H1 (cell line): ENCODE measurements around the gene DNAI2. TPM values are rescaled to one million over a fixed set of nuclear protein-coding genes. Genes with fewer than 3 reads are reported as not detected.

Source experiments
- CTCF ChIA-PET: fragments of 300-600 bp; sonication (Branson Sonifier 250); formaldehyde crosslinking; loops from one replicate; lab custom pipeline; 2021; ENCODE audit not compliant: partially characterized antibody; lab: Charles Lee
- POLR2A ChIA-PET: fragments of 300-600 bp; sonication (Branson Sonifier 250); formaldehyde crosslinking; loops from one replicate; lab custom pipeline; 2021; ENCODE audit warnings: inconsistent platforms; ENCODE audit not compliant: partially characterized antibody; lab: Charles Lee
- DNase-seq, 2 experiments: peaks; one replicate each; pipeline versions ENCODE4 v3.0.0 to v3.0.0-alpha.2; 2010 to 2022; ENCODE audit warnings: low spot score in 2 of 2, low read depth in 1 of 2, mixed read lengths in 1 of 2
- FAIRE-seq: peaks from 2 replicates; lab custom pipeline; 2011; peaks lifted over from hg19 to GRCh38; lab: Jason Lieb, UNC
- H2AFZ ChIP-seq: 2 replicates; pipeline ENCODE4 v1.8.1; 2012; ENCODE audit warnings: low read length, inconsistent platforms
- H2AK5ac ChIP-seq: 2 replicates; pipeline ENCODE4 v1.6.1; 2013; ENCODE audit warnings: low read depth, low read length
- H2BK120ac ChIP-seq: replicated peaks from 2 replicates; pipeline ENCODE3; 2013; ENCODE audit warnings: low read depth, low read length, inconsistent platforms
- H2BK12ac ChIP-seq: 2 replicates; pipeline ENCODE4 v1.6.1; 2013; ENCODE audit warnings: low read depth, low read length
- H2BK15ac ChIP-seq: 2 replicates; pipeline ENCODE4 v1.6.1; 2013; ENCODE audit warnings: low read length
- H2BK20ac ChIP-seq: 2 replicates; pipeline ENCODE4 v1.6.1; 2013; ENCODE audit warnings: low read length
- H2BK5ac ChIP-seq: 2 replicates; pipeline ENCODE4 v1.6.1; 2013; ENCODE audit warnings: low read depth, low read length
- H3K14ac ChIP-seq: 2 replicates; pipeline ENCODE4 v1.6.1; 2013; ENCODE audit warnings: inconsistent platforms; ENCODE audit not compliant: insufficient read length
- H3K18ac ChIP-seq: 2 replicates; pipeline ENCODE4 v1.6.1; 2013; ENCODE audit warnings: low read length; ENCODE audit errors: extremely low read depth
- H3K23ac ChIP-seq: 2 replicates; pipeline ENCODE4 v1.6.1; 2013; ENCODE audit warnings: inconsistent platforms; ENCODE audit not compliant: insufficient read length
- H3K23me2 ChIP-seq: 2 replicates; pipeline ENCODE4 v1.6.1; 2013; ENCODE audit warnings: low read depth, low read length
- H3K27ac ChIP-seq: 2 replicates; pipeline ENCODE4 v1.6.1; 2011; ENCODE audit warnings: low read depth, low read length, inconsistent platforms
- H3K27me3 ChIP-seq, 4 experiments: replicated peaks in 1 of 4; 1 replicate in 1 of 4; 2 replicates in 3 of 4; pipeline versions ENCODE4 v1.6.1 to v1.8.1; 2011 to 2013; ENCODE audit warnings: low read length in 3 of 4, mild to moderate bottlenecking in 3 of 4, inconsistent platforms in 2 of 4, mixed read lengths in 2 of 4, moderate library complexity in 1 of 4; ENCODE audit not compliant: control insufficient read depth in 3 of 4, insufficient read depth in 3 of 4; ENCODE audit errors: extremely low read depth in 1 of 4
- H3K36me3 ChIP-seq, 4 experiments: 2 replicates each; pipeline versions ENCODE4 v1.6.1 to v1.8.1; 2011 to 2013; ENCODE audit warnings: mild to moderate bottlenecking in 4 of 4, low read length in 3 of 4, moderate library complexity in 2 of 4, control low read depth in 1 of 4, inconsistent platforms in 1 of 4; ENCODE audit not compliant: insufficient read depth in 4 of 4, control insufficient read depth in 2 of 4
- H3K4ac ChIP-seq: replicated peaks from 2 replicates; pipeline ENCODE3; 2013; ENCODE audit warnings: low read length, low read depth, mixed read lengths, inconsistent platforms; ENCODE audit not compliant: insufficient read length
- H3K4me1 ChIP-seq, 4 experiments: replicated peaks in 1 of 4; 1 replicate in 1 of 4; 2 replicates in 3 of 4; pipeline versions ENCODE4 v1.6.1 to v1.8.1; 2011 to 2013; ENCODE audit warnings: low read length in 3 of 4, inconsistent platforms in 2 of 4, mixed read lengths in 1 of 4; ENCODE audit not compliant: insufficient read depth in 4 of 4, control insufficient read depth in 3 of 4
- H3K4me2 ChIP-seq, 2 experiments: 2 replicates each; pipeline versions ENCODE4 v1.6.1 to v1.8.1; 2011 to 2013; ENCODE audit warnings: low read depth in 2 of 2, low read length in 2 of 2, control low read depth in 1 of 2, inconsistent platforms in 1 of 2, mild to moderate bottlenecking in 1 of 2; ENCODE audit not compliant: insufficient read depth in 1 of 2
- H3K4me3 ChIP-seq, 4 experiments: fragments of 200-600, 300-600 bp in 1 of 4; sonication (generic), shearing (Covaris generic), sonication (Bioruptor Twin) in 1 of 4; 2 replicates each; pipeline versions ENCODE4 v1.5.1 to v1.8.1; 2011 to 2016; ENCODE audit warnings: low read length in 4 of 4, low read depth in 3 of 4, control low read depth in 2 of 4, inconsistent platforms in 2 of 4, mild to moderate bottlenecking in 2 of 4, mixed read lengths in 1 of 4, moderate library complexity in 1 of 4; ENCODE audit not compliant: insufficient read depth in 2 of 4; ENCODE audit errors: extremely low read depth in 1 of 4
- H3K56ac ChIP-seq: replicated peaks from 2 replicates; pipeline ENCODE3; 2013; ENCODE audit warnings: low read depth, mild to moderate bottlenecking, mixed read lengths, low read length, inconsistent platforms; ENCODE audit not compliant: insufficient read length
- H3K79me1 ChIP-seq: 2 replicates; pipeline ENCODE4 v1.6.1; 2013; ENCODE audit warnings: low read depth, low read length, control low read depth
- H3K79me2 ChIP-seq, 2 experiments: 2 replicates each; pipeline versions ENCODE4 v1.6.1 to v1.8.1; 2012 to 2013; ENCODE audit warnings: low read length in 2 of 2, mild to moderate bottlenecking in 2 of 2, inconsistent platforms in 1 of 2; ENCODE audit not compliant: insufficient read depth in 2 of 2, control insufficient read depth in 1 of 2
- H3K9ac ChIP-seq, 4 experiments: replicated peaks in 1 of 4; 1 replicate in 1 of 4; 2 replicates in 3 of 4; pipeline versions ENCODE4 v1.6.1 to v1.8.1; 2011 to 2013; ENCODE audit warnings: low read depth in 3 of 4, low read length in 3 of 4, control low read depth in 2 of 4, mild to moderate bottlenecking in 2 of 4, moderate library complexity in 2 of 4, inconsistent platforms in 1 of 4; ENCODE audit errors: extremely low read depth in 1 of 4
- H3K9me3 ChIP-seq, 2 experiments: 2 replicates each; pipeline versions ENCODE4 v1.6.1 to v1.8.1; 2012 to 2013; ENCODE audit warnings: mild to moderate bottlenecking in 2 of 2, moderate library complexity in 2 of 2, control low read depth in 1 of 2, inconsistent platforms in 1 of 2, low read depth in 1 of 2, low read length in 1 of 2, mixed read lengths in 1 of 2; ENCODE audit not compliant: insufficient read depth in 2 of 2
- H4K20me1 ChIP-seq, 2 experiments: replicated peaks in 1 of 2; 2 replicates each; pipeline versions ENCODE3 to v1.8.1; 2011 to 2013; ENCODE audit warnings: inconsistent platforms in 2 of 2, low read length in 2 of 2, mild to moderate bottlenecking in 1 of 2; ENCODE audit not compliant: insufficient read depth in 2 of 2, control insufficient read depth in 1 of 2
- H4K5ac ChIP-seq: 2 replicates; pipeline ENCODE4 v1.6.1; 2013; ENCODE audit warnings: low read length, low read depth, mixed read lengths, inconsistent platforms; ENCODE audit not compliant: insufficient read length
- H4K8ac ChIP-seq: 2 replicates; pipeline ENCODE4 v1.8.0; 2013; ENCODE audit warnings: mild to moderate bottlenecking, moderate library complexity, low read length, inconsistent platforms; ENCODE audit not compliant: insufficient read depth; ENCODE audit errors: extremely low read depth
- H4K91ac ChIP-seq: replicated peaks from 2 replicates; pipeline ENCODE3; 2013; ENCODE audit warnings: low read length, mixed read lengths, inconsistent platforms; ENCODE audit not compliant: insufficient read length
- CREB1 ChIP-seq: IDR thresholded peaks from 2 replicates; pipeline ENCODE4 v1.6.1; 2012; ENCODE audit warnings: inconsistent platforms
- GTF2F1 ChIP-seq: IDR thresholded peaks from 2 replicates; pipeline ENCODE4 v1.6.1; 2012; ENCODE audit warnings: low read depth, low read length, improper control_type of control experiment, borderline replicate concordance
- POLR2A ChIP-seq, 2 experiments: IDR thresholded peaks; 1 replicate in 1 of 2; 2 replicates in 1 of 2; pipeline ENCODE4 v1.6.1; 2011; ENCODE audit warnings: low read depth in 2 of 2, low read length in 2 of 2, mild to moderate bottlenecking in 2 of 2; ENCODE audit errors: control extremely low read depth in 1 of 2
- TBP ChIP-seq: IDR thresholded peaks from 2 replicates; pipeline ENCODE4 v1.6.1; 2011; ENCODE audit warnings: low read depth, low read length, improper control_type of control experiment
- WGBS, 2 experiments: shearing (Covaris generic) in 1 of 2; methylation state at CpG; one replicate each; pipeline versions ENCODE4 v1.1.6 to v1.1.7; 2013 to 2015; ENCODE audit warnings: low lambda C conversion rate in 2 of 2, mixed read lengths in 2 of 2, inconsistent platforms in 1 of 2, low coverage in 1 of 2, missing lambda C conversion rate in 1 of 2; ENCODE audit not compliant: insufficient replicate concordance in 2 of 2, insufficient coverage in 1 of 2, insufficient read length in 1 of 2; ENCODE audit errors: extremely low coverage in 1 of 2, missing lambda C conversion rate in 1 of 2; 5-methylcytosine and 5-hydroxymethylcytosine counted together
- polyA plus RNA-seq, 7 experiments: library from polyadenylated mRNA; depleted of rRNA in 3 of 7; stranded (reverse) in 5 of 7; unstranded in 2 of 7; fragments of >200 nt in 5 of 7; fragments of 200-250 nt in 2 of 7; gene quantifications; 1 replicate in 5 of 7; 2 replicates in 1 of 7; 4 replicates in 1 of 7; pipeline versions ENCODE4 v1.2.1 to v1.2.3, GENCODE V29; 2011 to 2013; ENCODE audit warnings: missing spikeins in 2 of 7, mixed read lengths in 2 of 7
- total RNA-seq: library from RNA; stranded (reverse); fragmentation: NEBNext Ultra II Directional; extraction: Animal tissue kit (Norgen Biotek cat#: 25700); gene quantifications from 2 replicates; pipeline ENCODE4 v1.2.1, GENCODE V29; 2021

Gene DNAI2
- total and polyA plus RNA-seq, 2 of the 8 experiments (the other 6 are each of a cell fraction or from before 2014, with no cell fraction given), result 0.08 to 0.15 TPM

DNA sequence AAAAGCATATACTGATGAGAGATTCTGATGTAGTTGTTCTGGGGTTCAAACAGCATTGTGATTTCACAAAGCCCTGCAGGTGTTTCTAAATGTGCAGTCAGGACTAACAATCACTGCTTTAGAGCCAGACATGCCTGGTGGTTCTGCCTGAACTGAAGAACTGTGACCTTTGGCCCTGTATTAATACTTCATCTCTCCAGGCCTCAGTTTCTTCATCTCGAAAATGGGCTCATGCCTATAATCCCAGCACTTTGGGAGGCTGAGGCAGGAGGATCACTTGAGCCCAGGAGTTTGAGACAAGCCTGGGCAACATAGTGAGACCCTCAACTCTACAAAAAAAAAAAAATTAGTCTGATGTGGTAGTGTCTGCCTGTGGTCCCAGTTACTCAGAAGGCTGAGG lies 3.9 kb downstream of the DNAI2 start:
- Histone ChIP-seq H2AK5ac (no peak overlapping the region), H3K27ac (no peak overlapping the region), H2BK5ac (no peak overlapping the region), H2AFZ (no peak overlapping the region), H3K18ac (no peak overlapping the region), H3K4ac (no peak overlapping the region), H3K56ac (no peak overlapping the region), H3K9me3 (no peaks in the 10 kb centered on the region), H3K23ac (no peak overlapping the region), H2BK12ac (no peak overlapping the region), H4K20me1 (no peaks in the 10 kb centered on the region), H3K4me3 (no peak overlapping the region), H3K27me3 (peaks cover 0 to 17% (median 15%) of the 10 kb centered on the region in 4 experiments; a peak in 6 of 7 replicates), H4K5ac (no peak overlapping the region), H3K79me2 (no peaks in the 10 kb centered on the region), H2BK120ac (no peak overlapping the region), H2BK20ac (no peak overlapping the region), H4K91ac (no peak overlapping the region), H3K14ac (no peak overlapping the region), H3K4me1 (peaks cover 0 to 4% (median 3%) of the 10 kb centered on the region in 4 experiments; a peak in 6 of 7 replicates), H2BK15ac (no peak overlapping the region), H3K79me1 (no peaks in the 10 kb centered on the region), H3K23me2 (peaks cover 3% of the 10 kb centered on the region; the same call in 1 of the 2 replicates), H4K8ac (no peak overlapping the region), H3K9ac (no peak overlapping the region), H3K4me2 (no peak overlapping the region), H3K36me3 (no peaks in the 10 kb centered on the region)
- FAIRE-seq (no peak), DNase-seq (no peak)
- 69% methylated on average over 1 of the region's 1 CpG; no CpG with 5 or more reads in 1 of the 2 experiments for WGBS, 2 experiments
- CTCF ChIA-PET, result no interaction called here
- TF ChIP-seq GTF2F1 (no peak), POLR2A (IDR thresholded peaks at IDR 0.05; ENCODE audit: control extremely low read depth in 1 of 2, low read depth in 2 of 2, low read length in 2 of 2) (no peak), CREB1 (no peak), TBP (no peak)
- POLR2A ChIA-PET, result no interaction called here
